NCI-H128 (cell line): ENCODE measurements around the gene POU2AF2.
"Not testable (repeated sequence)": the region's sequence is repeated elsewhere in the genome, so short reads cannot be mapped to it uniquely, and the experiment has no call there.

Experiments used
- DNase-seq: peaks from one replicate; lab custom pipeline; 2025; ENCODE audit not compliant: unreplicated experiment; lab: John Stamatoyannopoulos, UW

The POU2AF2 gene, protein sequence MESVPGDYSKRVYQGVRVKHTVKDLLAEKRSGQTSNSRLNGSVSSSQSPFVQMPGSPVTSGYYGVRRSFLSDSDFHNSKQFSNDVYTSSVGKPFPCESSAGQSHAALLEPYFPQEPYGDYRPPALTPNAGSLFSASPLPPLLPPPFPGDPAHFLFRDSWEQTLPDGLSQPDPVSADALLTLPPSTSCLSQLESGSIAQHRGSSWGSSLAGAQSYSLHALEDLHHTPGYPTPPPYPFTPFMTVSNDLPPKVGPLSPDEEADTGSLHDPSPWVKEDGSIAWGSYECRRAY

DNA sequence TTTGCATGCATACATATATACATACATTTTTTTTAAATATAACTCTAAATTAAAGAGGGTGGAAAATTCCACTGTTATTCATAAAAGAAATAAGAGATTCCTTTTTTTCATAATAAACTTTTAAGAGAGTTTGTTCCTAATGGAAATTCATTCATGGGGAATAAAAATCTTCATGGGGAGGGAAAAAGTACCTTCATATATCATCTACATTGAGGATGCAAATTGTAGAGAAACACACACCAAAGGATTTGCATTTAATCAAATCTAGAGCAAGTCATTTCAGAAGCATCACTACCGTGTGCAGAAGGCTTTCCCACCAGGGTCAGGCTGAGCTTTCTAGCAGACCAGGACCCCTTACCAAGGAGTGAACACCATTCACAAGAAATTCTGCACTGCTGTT is at the start of gene POU2AF2:
Gene POU2AF2, plus strand, starts transcription at position 301 of the 400 bp plus-strand sequence. CDS start 129 bp downstream, outside the sequence.
- no peak for DNase-seq

DNA sequence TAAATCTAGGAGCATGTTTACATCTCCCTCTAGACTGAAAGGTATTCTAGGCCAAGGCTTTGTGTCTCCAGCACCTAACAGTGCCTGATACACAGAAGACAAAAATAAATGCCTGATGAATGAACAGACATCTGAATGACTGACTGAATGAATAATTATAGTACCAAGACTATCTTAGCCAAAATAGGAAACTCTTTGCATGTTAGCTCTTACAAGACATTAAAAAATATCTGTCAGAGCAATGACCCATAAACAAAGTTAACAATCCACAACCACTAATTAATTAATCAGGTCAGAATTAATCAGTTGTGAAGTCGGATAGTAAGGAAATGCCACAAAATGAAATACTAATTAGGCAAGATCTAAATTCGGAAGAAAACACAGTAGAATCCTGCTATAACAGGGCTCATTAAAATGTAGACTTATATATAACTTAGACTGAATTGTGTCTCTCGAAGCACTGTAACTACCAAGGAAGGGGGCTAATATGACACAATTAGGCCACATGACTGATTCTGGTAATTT is 45.5 kb upstream of the POU2AF2 start:
- DNase-seq = no peak

DNA sequence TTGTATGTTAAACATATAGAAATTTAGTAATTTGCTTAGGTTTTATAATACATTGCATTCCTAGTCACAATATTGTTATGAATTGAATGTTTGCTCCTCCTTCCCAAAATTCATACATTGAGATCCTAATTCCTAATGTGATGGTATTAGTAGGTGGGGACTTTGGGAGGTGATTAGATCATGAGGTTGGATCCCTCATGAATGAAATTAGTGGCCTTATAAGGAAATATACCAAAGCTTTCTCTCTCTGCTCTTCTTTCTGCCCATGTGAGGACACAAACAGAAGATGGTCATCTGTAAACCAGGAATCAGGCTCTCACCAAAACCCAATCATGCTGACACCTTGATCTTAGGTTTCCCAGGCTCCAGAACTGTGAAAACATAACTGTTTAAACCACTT is 41.3 kb upstream of the POU2AF2 start:
- no peak for DNase-seq

DNA sequence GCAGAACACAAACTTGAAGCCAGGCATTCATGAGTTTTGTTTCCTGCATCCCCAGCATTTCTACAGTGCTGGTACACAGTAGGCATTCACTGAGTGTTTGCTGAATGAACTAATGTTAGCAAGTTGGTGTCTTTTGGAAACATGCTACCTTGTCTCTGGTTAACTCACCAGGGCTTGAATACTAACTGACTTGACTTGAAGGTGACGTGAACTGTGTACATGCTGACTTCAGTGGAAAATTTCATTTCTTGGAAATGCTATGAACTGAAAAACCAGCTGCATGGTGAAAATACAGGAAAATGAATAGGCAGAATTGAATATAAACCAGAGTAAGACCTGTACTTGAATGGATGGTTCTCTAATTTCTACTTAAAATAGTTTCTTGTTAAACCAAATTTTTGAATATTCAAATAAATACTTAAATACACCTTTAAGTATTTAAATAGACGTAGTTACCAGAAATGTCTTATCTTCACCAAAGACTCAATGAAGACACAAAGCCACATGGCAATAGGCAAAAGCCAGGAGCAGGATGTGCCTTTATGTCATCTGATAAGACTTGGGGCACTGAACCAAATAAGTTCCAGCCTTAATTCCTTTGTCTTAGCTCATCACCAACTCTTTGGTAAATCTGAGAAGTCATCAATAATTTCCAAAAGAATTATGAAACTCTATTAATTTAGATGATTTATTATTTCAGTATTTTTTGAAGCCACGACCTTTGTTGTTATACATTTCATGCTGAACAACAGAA is 39.7 kb upstream of the POU2AF2 start:
- DNase-seq = no peak

DNA sequence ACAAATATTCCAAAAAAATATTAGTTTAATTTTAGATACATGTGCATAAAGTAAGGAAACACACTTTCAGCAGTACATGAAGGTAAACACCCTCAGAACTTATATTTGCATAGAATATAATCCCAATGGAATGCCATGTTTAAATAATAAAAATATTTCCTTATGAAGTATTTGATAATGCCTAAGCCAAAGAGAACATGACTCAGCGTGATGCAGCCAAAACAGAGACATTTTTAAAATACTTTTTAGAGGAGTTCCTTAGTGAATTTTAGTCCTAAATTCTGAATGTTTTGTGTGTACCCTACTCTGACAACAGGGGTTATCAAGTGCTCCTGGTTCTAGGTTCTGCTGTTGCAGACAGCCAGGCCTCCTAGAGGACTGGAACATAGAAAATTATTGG is 39.1 kb upstream of the POU2AF2 start:
- DNase-seq = no peak

DNA sequence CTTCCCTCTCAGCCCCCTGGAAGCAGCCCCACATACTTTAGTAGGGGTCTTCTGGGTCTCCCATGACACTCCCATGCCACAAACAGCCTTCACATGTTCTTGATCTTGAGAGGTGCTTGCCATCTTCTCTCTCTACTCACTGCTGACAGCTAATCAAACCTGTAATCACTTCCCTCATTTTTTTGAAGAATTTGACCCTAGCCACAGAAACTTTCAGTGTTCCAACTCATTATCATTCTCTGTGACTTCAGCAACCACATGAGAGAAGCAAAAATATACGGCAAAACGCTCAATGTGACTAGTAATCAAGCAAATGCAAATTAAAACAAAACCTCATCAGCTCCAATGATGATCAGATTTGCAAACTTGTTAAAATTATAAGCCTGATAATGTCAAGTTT is 38.3 kb upstream of the POU2AF2 start:
- no peak for DNase-seq

DNA sequence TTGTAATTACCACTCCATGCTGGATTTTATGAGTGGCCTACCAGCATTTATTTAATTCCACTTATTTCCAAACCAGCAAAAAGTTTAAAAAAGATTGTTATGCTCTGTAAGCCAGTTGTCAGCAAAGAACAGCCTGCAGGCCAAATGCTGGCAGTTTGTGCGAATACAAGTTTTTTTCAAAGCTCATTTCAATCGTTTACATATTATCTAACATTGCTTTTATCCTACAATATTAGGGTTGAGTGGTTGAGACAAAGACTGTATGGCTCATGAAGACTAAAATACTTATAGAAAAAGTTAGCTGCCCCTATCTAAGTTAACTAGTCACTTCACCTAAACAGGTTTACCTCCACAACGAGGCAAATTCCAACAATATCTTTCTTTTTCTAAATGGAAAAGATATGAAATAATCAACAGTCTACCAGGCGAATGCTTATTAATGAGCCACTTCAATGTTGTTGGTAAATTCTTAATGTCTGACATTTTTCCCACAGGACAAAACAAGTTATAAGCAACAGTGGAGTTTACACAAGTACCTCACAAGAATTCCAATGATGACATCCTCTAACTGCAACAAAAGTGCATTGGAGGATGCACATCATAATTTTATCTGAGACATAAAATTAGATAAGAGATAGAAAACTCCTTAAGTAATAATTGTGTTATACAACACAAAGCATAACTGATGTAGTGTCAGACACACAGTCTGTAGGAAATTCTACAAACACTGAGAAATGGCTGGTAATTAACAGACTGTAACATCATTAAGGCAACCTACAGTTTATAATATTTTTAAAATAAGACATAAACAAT is 35.8 kb upstream of the POU2AF2 start:
- DNase-seq = no peak

DNA sequence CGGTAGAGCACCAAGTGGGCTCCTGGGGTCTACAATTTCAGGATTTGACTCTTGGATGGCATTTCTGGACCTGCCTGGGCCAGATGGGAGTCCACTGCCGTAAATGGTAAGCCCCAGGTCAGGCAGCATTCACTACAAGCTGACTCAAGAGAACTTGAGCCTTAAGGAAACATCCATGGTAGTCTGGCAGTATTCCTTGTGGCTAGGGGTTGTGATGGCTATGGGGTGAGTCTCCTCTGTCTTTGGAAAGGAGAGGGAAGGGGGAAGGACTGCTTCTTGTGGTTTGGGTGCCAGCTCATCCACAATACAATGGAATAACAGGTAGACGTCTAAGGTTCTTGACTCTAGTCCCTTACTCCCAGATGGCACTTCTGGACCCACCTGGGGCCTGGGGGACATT is 32.3 kb upstream of the POU2AF2 start:
- DNase-seq = no peak

DNA sequence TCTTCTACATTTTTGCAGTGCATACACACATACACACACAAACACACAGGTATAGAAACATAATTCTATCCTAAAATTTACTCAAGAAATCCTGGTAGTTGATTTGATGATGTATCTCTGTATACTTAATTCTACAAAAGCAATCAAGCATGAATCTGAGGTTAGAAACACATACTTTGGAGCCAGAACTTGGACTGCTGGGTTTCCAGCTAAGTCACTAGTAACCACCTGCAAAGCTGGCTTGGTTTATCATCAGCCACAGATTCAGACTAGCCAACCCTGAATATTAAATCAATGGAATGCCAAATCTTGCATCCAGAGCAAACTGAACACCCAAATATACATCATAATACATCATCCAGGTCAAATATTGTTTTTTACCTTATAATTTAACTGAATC is 24.8 kb upstream of the POU2AF2 start:
- no peak for DNase-seq

DNA sequence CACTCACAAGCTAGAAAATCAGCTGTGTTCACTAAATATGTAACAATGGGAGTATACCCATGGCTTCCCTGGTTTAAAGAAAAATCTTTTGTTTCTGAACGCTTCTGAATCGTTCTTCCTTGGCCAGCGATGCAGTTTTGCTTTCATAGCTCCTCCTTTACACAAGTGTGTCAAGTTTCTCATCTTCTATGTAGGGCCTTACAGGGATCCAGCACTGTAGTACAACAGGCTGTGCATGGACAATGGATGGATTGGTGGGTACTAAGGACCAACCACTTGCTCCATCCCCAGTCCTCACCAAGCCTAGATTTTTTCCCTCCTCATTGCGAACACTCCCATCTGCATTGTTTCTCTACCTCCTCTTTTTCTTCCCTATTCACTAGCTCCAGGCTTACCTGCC is 24.3 kb upstream of the POU2AF2 start:
- no peak for DNase-seq

DNA sequence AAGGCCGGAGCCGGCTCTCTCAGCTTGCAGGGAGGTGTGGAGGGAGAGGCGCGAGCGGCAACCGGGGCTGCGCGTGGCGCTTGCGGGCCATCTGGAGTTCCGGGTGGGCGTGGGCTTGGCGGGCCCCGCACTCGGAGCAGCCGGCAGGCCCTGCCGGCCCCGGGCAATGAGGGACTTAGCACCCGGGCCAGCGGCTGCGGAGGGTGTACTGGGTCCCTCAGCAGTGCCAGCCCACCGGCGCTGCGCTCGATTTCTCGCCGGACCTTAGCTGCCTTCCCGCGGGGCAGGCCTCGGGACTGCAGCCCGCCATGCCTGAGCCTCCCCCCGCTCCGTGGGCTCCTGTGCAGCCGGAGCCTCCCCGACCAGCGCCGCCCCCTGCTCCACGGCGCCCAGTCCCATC is 23.6 kb upstream of the POU2AF2 start:
- DNase-seq = not testable (repeated sequence)

DNA sequence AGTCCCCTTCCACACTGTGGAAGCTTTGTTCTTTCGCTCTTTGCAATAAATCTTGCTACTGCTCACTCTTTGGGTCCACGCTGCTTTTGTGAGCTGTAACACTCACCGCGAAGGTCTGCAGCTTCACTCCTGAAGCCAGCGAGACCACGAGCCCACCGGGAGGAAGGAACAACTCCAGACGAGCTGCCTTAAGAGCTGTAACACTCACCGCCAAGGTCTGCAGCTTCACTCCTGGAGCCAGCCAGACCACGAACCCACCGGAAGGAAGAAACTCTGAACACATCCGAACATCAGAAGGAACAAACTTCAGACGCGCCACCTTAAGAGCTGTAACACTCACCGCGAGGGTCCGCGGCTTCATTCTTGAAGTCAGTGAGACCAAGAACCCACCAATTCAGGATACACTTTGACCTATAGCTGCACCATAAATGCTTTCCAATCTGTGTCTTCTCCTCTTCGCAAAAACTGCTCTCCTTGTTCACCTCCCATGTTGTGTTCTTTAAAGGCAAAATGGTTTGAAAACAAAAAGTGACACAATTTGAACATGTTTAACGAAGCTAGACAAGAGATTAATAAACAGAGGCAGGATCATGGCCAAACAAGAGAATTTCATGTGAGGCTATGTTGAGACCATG is 22.6 kb upstream of the POU2AF2 start:
- not testable (repeated sequence) for DNase-seq

DNA sequence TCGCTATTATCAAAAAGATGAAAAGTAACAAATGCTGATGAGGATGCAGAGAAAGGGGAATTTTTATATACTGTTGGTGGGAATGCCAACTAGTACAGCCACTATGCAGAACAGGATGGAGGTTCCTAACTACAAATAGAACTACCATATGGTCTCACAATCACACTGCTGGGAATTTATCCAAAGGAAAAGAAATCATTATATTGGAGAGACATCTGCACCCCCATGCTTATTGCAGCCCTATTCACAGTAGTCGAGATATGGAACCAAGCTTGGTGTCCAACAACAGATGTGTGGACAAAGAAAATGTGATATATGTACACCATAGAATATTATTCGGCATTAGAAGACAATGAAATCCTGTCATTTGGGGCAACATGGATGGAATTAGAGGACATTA is 19.6 kb upstream of the POU2AF2 start:
- DNase-seq = no peak

DNA sequence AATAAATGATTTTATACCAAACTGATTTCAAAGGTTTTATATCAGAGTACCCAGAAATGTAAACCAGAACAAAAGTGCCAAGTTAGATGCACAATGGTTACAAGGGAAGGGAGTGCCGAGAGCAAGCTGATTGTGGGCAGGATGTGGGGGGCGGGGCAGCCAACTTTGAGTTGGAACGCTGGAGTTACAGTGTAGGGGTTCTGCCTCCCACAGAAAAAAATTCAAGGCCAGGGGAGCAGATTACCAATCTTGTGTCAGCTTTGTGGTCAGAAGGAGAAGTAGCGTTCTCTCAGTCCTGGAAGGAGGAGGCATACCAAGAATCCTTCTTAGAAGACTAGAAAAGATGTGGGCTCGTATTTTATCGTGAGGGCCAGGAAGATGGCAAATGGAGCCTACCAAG is 15.9 kb upstream of the POU2AF2 start:
- no peak for DNase-seq

DNA sequence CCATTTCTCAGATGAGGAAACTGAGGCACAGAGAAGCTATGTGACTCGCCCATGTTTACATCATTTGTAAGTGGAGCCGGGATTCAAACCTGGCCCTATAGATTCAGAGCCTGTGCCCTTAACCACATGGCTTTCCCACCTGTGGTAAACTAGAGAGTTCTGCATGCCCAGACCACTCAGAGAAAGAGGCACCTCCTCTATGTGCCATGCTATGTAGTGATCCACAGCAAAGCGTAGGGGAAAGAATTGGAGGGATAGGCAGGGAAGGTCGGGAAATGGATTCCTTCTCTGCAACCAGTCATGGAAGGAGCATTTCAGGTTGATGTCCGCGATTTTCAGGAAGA is 15.4 kb upstream of the POU2AF2 start:
- no peak for DNase-seq

DNA sequence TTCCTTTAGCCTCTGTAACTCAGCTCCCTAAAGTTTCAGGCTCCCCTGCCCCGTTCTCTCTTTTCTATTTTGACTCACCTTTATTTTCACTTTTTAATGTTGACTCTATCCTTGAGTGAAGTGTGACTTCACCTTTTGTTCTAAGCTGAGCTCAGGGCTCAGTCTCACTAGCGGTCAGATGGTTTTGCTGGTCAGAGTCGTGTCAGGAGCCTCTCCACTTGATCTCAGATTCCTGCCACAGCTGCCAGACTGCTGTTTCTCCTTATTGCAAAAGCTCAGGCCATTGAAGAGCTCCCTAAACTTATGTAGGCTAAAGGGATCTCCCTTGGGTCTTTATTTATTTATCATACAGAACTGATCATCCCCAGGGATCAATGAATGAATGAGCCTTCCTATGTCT is 13.7 kb upstream of the POU2AF2 start:
- DNase-seq = no peak

DNA sequence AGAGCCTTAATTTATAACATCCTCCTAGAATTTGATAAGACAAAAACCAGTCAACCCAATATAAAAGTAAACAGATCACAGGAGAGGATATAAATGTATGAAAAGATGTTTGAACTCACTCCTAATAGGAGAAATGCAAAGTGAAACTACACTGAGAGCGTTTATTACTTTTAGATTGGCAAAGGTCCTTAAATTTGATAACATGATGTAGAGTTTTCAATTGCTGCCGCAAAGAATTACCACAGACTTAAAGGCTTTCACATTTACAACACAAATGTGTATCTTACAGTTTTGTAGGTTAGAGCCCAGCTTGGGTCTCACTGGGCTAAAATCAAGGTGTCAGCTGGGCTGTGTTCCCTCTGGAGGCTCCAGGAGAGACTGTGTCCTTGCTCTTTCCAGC is 9.1 kb upstream of the POU2AF2 start:
- DNase-seq = no peak

DNA sequence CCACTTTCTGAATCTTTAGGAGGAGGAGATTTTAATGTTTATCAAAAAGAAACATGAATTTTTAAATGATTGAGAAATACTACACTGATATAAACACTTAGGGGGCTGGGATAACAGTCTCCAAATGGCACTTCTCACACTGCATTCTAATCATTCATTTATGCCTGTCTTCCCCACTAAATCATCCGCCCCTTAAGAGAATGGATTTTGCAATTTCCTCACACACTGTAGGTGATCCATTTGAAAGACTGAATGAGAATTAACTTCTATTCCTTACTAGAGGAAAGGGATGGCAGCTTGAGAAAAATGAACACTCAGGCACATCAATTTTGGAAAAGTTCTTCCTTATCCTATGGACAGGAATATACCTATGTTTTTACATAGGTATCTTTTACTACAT is 7.6 kb upstream of the POU2AF2 start:
- DNase-seq = no peak

DNA sequence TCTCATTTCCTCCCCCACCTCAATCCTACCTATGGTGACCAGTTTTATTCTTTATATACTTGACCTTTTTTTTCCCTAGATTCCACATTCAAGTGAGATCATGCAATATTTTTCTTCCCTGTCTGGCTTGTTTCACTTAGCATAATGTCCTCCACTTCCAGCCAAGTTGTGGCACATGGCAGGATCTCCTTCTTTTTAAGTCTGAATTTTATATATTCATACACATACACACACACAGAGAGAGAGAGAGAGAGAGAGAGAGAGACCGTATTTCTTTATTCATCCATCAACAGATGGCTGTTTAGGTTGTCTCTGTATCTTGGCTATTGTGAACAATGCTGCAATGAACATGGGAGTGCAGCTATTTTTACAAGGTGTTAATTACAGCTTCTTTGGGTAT is 1.4 kb downstream of the POU2AF2 start:
- DNase-seq = no peak

DNA sequence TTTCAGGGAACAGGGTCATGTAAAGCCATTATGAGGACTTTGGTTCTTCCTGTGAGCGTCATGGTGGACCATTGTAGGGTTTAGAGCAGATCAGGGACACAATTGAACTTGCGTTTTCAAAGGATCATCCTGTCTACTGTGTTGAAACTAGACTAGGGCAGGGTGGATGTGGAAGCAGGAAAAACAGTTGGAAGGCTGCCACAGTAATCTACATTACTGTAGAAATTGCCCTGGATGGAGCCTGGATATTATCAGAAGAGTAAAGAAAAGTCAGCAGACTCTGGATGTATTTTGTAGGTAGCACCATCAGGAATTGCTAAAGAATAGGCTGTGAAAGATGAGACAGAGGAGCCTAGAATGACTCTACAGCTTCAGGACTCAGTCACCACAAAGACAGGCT is 5.4 kb downstream of the POU2AF2 start:
- DNase-seq = no peak

DNA sequence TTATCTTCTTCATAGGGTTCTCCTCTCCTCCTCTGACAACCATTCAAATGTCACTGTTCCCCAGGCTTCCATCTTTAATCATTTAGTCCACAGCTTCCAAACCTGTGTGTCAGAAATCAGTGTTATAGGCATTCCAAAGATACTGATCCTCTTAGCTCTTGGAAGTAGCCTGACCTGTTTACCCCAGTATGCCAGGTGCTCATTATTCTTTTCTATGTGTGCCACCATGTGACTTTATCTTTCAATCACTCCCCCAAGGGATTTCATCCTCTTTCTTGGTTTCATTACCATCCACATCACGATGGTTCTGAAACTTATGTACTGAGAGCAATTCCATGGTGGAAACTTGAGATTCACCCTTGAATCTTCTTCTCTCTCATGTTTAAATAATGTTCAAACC is 7.6 kb downstream of the POU2AF2 start:
- DNase-seq = no peak
